Measurements from ENCODE around the gene RGS9.

The RGS9 gene

DNA sequence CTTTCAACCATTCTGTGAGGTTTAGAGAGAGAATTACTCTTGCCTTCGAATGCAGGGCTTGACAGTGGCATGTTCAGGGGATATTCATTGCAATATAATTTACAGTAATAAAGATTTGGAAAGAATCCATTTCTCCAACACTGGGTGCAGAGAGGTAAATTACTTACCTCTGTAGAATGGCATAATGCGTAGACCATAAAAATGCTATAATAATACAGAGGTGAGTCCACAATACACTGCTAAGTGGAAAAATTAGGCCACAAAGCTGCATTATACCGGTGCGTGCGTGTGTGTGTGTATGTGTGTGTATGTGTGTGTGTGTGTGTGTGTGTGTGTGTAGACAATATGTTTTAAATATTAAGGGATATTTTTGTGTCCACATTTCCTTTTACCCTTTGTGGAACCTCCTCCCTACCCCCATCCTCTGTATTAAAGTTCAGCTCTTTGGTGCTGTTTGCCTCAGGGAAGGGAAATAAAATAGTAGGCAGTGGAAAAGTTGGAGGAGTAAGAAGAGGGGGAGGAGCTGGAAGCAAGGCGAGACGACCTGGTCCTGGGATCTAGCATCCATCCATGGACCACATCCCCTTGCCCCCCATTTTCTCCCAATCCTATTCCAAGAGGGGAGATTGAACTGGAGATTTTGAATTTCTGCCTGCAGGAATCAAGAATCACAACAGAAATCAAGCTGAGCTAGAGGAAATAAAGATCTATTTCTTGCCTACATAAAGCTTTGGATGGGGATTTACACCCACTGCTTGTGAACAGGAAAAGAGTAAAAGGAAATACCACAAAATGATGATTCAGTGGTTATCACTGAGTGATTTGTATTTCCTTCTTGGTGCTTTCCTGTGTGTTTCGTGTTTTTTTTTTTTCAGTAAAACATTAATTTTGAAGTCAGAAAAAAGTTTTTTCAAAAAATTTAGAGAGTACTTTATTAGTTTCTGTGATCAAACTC lies 124.8 kb downstream of the RGS9 start:
- no peak overlapping the region for H2AFZ ChIP-seq (ENCODE audit: low read length)
- no peaks in the 10 kb centered on the region for H3K9me2 ChIP-seq (replicated peaks; ENCODE audit: insufficient read depth, low read length)
- no peaks in the 10 kb centered on the region for H3K79me2 ChIP-seq (ENCODE audit: low read length)
- H3K4me1 ChIP-seq (ENCODE audit: low read length) = no peaks in the 10 kb centered on the region
- no peaks in the 10 kb centered on the region for H3K36me3 ChIP-seq (replicated peaks; ENCODE audit: insufficient read depth, low read length)
- DNase-seq = no peak
- TF ChIP-seq EZH2 (optimal IDR thresholded peaks at IDR 0.05; ENCODE audit: low read depth, low read length) = no peak
- no peak for TF ChIP-seq EZH2phosphoT487 (IDR thresholded peaks at IDR 0.05; ENCODE audit: low read length)
- TF ChIP-seq CTCF (IDR thresholded peaks at IDR 0.05; ENCODE audit: low read length) = no peak
- no peaks in the 10 kb centered on the region for H4K20me1 ChIP-seq (ENCODE audit: insufficient read depth, low read length)
- H3K4me2 ChIP-seq (ENCODE audit: low read depth, low read length) = no peak overlapping the region
- H3K4me3 ChIP-seq (ENCODE audit: low read length) = no peak overlapping the region
- no peak overlapping the region for H3K9ac ChIP-seq (ENCODE audit: low read length)
- no peaks in the 10 kb centered on the region for H3K27me3 ChIP-seq (replicated peaks; ENCODE audit: insufficient read depth, low read length)
- H3F3A ChIP-seq (ENCODE audit: insufficient read depth, low read length) = no peaks in the 10 kb centered on the region
- H3K9me3 ChIP-seq (replicated peaks; ENCODE audit: insufficient read depth, low read length) = no peaks in the 10 kb centered on the region
- H3K27ac ChIP-seq (ENCODE audit: low read length) = no peak overlapping the region

GRCh38 chr17:65265276-65265675 lies 128.1 kb downstream of the RGS9 start:
- Histone ChIP-seq H3K9ac (ENCODE audit: low read length) (no peak overlapping the region), H3K27me3 (replicated peaks; ENCODE audit: insufficient read depth, low read length) (no peaks in the 10 kb centered on the region), H3K4me1 (ENCODE audit: low read length) (no peaks in the 10 kb centered on the region), H3K36me3 (replicated peaks; ENCODE audit: insufficient read depth, low read length) (no peaks in the 10 kb centered on the region), H3K27ac (ENCODE audit: low read length) (no peak overlapping the region), H4K20me1 (ENCODE audit: insufficient read depth, low read length) (no peaks in the 10 kb centered on the region), H3K4me3 (ENCODE audit: low read length) (no peak overlapping the region), H3F3A (ENCODE audit: insufficient read depth, low read length) (no peaks in the 10 kb centered on the region), H3K79me2 (ENCODE audit: low read length) (no peaks in the 10 kb centered on the region), H3K9me3 (replicated peaks; ENCODE audit: insufficient read depth, low read length) (no peaks in the 10 kb centered on the region), H3K9me2 (replicated peaks; ENCODE audit: insufficient read depth, low read length) (no peaks in the 10 kb centered on the region), H2AFZ (ENCODE audit: low read length) (no peak overlapping the region), H3K4me2 (ENCODE audit: low read depth, low read length) (no peak overlapping the region)
- no peak for DNase-seq
- TF ChIP-seq EZH2 (optimal IDR thresholded peaks at IDR 0.05; ENCODE audit: low read depth, low read length) = no peak
- TF ChIP-seq CTCF (IDR thresholded peaks at IDR 0.05; ENCODE audit: low read length) = no peak
- TF ChIP-seq EZH2phosphoT487 (IDR thresholded peaks at IDR 0.05; ENCODE audit: low read length) = no peak

DNA sequence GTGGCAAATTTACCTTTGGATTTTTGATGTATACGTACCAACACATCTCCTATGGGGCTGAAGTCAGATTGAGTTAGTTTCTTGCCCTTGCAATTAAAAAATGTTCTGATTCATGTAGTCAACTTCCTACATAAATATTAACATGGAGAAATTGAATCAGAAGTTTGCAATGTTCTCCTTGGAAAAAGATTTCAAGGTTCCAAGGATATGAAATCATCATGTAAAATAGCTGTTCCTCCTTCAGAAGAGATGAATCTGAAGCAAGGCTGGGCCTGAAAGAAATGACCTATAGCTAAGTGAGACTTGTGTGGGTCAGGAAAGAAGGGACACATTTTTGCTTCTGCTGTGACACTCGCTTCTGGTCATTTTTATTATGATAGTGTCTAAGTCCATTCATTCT lies 131.7 kb downstream of the RGS9 start:
- Histone ChIP-seq H2AFZ (ENCODE audit: low read length) (no peak overlapping the region), H3F3A (ENCODE audit: insufficient read depth, low read length) (no peaks in the 10 kb centered on the region), H3K4me2 (ENCODE audit: low read depth, low read length) (no peak overlapping the region), H3K9me3 (replicated peaks; ENCODE audit: insufficient read depth, low read length) (no peaks in the 10 kb centered on the region), H4K20me1 (ENCODE audit: insufficient read depth, low read length) (no peaks in the 10 kb centered on the region), H3K4me3 (ENCODE audit: low read length) (no peak overlapping the region), H3K27ac (ENCODE audit: low read length) (no peak overlapping the region), H3K4me1 (ENCODE audit: low read length) (no peaks in the 10 kb centered on the region), H3K79me2 (ENCODE audit: low read length) (no peaks in the 10 kb centered on the region), H3K9me2 (replicated peaks; ENCODE audit: insufficient read depth, low read length) (no peaks in the 10 kb centered on the region), H3K36me3 (replicated peaks; ENCODE audit: insufficient read depth, low read length) (no peaks in the 10 kb centered on the region), H3K27me3 (replicated peaks; ENCODE audit: insufficient read depth, low read length) (no peaks in the 10 kb centered on the region), H3K9ac (ENCODE audit: low read length) (no peak overlapping the region)
- no peak for DNase-seq
- TF ChIP-seq EZH2 (optimal IDR thresholded peaks at IDR 0.05; ENCODE audit: low read depth, low read length) = no peak
- no peak for TF ChIP-seq CTCF (IDR thresholded peaks at IDR 0.05; ENCODE audit: low read length)
- no peak for TF ChIP-seq EZH2phosphoT487 (IDR thresholded peaks at IDR 0.05; ENCODE audit: low read length)

Measured in MM.1S (cell line).